WTC11 (cell line): ENCODE results near the gene MT1B. TPM values are rescaled to one million over a fixed set of nuclear protein-coding genes. Genes with fewer than 3 reads are reported as not detected.
A peak's percentile ranks its signal among the peaks of the same experiment; 100 is the strongest.

Source experiments
- ELF4 ChIP-seq: sonication (generic); formaldehyde crosslinking; IDR thresholded peaks from 2 replicates; pipeline ENCODE4 v1.8.1; 2022; ENCODE audit warnings: low read depth, mild to moderate bottlenecking, moderate library complexity, missing genetic modification reagents
- ERG ChIP-seq: fragments of 250-450 bp; sonication (Bioruptor Pico); IDR thresholded peaks from 2 replicates; pipeline ENCODE4 v1.8.0; 2021; ENCODE audit warnings: mild to moderate bottlenecking
- HMGXB4 ChIP-seq: sonication (generic); formaldehyde crosslinking; IDR thresholded peaks from 2 replicates; pipeline ENCODE4 v1.8.1; 2023; ENCODE audit warnings: mild to moderate bottlenecking, moderate library complexity, missing genetic modification reagents
- MXD4 ChIP-seq: fragments of 250-450 bp; sonication (Bioruptor Pico); IDR thresholded peaks from 2 replicates; pipeline ENCODE4 v1.8.0; 2021; ENCODE audit warnings: mild to moderate bottlenecking, moderate library complexity, borderline replicate concordance
- MYBL2 ChIP-seq: sonication (generic); formaldehyde crosslinking; IDR thresholded peaks from 2 replicates; pipeline ENCODE4 v1.8.1; 2023; ENCODE audit warnings: mild to moderate bottlenecking, moderate library complexity, missing genetic modification reagents
- NR3C1 ChIP-seq: sonication (generic); formaldehyde crosslinking; conservative IDR thresholded peaks from 2 replicates; pipeline ENCODE4 v1.8.1; 2023; ENCODE audit warnings: low read depth, mild to moderate bottlenecking, missing genetic modification reagents
- SMAD4 ChIP-seq: sonication (generic); formaldehyde crosslinking; IDR thresholded peaks from 2 replicates; pipeline ENCODE4 v1.8.0; 2022; ENCODE audit warnings: mild to moderate bottlenecking, missing genetic modification reagents
- STAT6 ChIP-seq: sonication (generic); formaldehyde crosslinking; conservative IDR thresholded peaks from 2 replicates; pipeline ENCODE4 v1.8.1; 2023; ENCODE audit warnings: mild to moderate bottlenecking, low read depth, missing genetic modification reagents, moderate library complexity
- TEAD1 ChIP-seq: sonication (generic); formaldehyde crosslinking; IDR thresholded peaks from 2 replicates; pipeline ENCODE4 v1.8.0; 2022; ENCODE audit warnings: mild to moderate bottlenecking, missing genetic modification reagents
- TP53 ChIP-seq: sonication (generic); formaldehyde crosslinking; IDR thresholded peaks from 2 replicates; pipeline ENCODE4 v1.8.1; 2023; ENCODE audit warnings: mild to moderate bottlenecking, missing genetic modification reagents
- ZBTB43 ChIP-seq: sonication (generic); formaldehyde crosslinking; IDR thresholded peaks from 2 replicates; pipeline ENCODE4 v1.8.1; 2023; ENCODE audit warnings: mild to moderate bottlenecking, missing genetic modification reagents
- ZNF281 ChIP-seq: sonication (generic); formaldehyde crosslinking; IDR thresholded peaks from 2 replicates; pipeline ENCODE4 v1.8.0; 2023; ENCODE audit warnings: mild to moderate bottlenecking, missing genetic modification reagents
- ZNF423 ChIP-seq: fragments of 250-450 bp; sonication (Bioruptor Pico); IDR thresholded peaks from 2 replicates; pipeline ENCODE4 v2.1.2; 2022; ENCODE audit warnings: mild to moderate bottlenecking, moderate library complexity
- total RNA-seq: library from RNA; stranded (reverse); gene quantifications from 3 replicates; pipeline ENCODE4 v1.2.3, GENCODE V29; 2021
- TF ChIP-seq, protein P1 (sequence below): sonication (generic); formaldehyde crosslinking; IDR thresholded peaks from 2 replicates; pipeline ENCODE4 v1.8.0; 2022; ENCODE audit warnings: mild to moderate bottlenecking, missing genetic modification reagents
- TF ChIP-seq, protein P2 (sequence below): sonication (generic); formaldehyde crosslinking; IDR thresholded peaks from 2 replicates; pipeline ENCODE4 v1.8.1; 2022; ENCODE audit warnings: mild to moderate bottlenecking, moderate library complexity, missing genetic modification reagents
- TF ChIP-seq, protein P3 (sequence below): sonication (generic); formaldehyde crosslinking; IDR thresholded peaks from 2 replicates; pipeline ENCODE4 v1.8.1; 2023; ENCODE audit warnings: mild to moderate bottlenecking, missing genetic modification reagents, borderline replicate concordance
- TF ChIP-seq, protein P4 (sequence below): sonication (generic); formaldehyde crosslinking; IDR thresholded peaks from 2 replicates; pipeline ENCODE4 v1.8.0; 2022; ENCODE audit warnings: mild to moderate bottlenecking, missing genetic modification reagents

The MT1B gene
- total RNA-seq, 1 experiment from 2014 or later = not detected

- TF ChIP-seq, protein P1, sequence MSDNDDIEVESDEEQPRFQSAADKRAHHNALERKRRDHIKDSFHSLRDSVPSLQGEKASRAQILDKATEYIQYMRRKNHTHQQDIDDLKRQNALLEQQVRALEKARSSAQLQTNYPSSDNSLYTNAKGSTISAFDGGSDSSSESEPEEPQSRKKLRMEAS (CRISPR knock-in tag) = 0 out of 2 replicates have a peak, but pooled peaks have one; percentile 17
- TF ChIP-seq, protein P2, sequence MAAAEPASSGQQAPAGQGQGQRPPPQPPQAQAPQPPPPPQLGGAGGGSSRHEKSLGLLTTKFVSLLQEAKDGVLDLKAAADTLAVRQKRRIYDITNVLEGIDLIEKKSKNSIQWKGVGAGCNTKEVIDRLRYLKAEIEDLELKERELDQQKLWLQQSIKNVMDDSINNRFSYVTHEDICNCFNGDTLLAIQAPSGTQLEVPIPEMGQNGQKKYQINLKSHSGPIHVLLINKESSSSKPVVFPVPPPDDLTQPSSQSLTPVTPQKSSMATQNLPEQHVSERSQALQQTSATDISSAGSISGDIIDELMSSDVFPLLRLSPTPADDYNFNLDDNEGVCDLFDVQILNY (CRISPR knock-in tag) = no peak
- TF ChIP-seq HMGXB4 (0 out of 2 replicates have a peak, but pooled peaks have one; percentile 59), MXD4 (CRISPR knock-in tag) (no peak), SMAD4 (no peak), ELF4 (CRISPR knock-in tag) (no peak), ZNF423 (CRISPR knock-in tag) (no peak), STAT6 (CRISPR knock-in tag) (no peak), TP53 (CRISPR knock-in tag) (no peak; the same call in 1 of the 2 replicates), NR3C1 (CRISPR knock-in tag) (no peak), ERG (no peak), ZBTB43 (0 out of 2 replicates have a peak, but pooled peaks have one; percentile 36), ZNF281 (CRISPR knock-in tag) (no peak), MYBL2 (CRISPR knock-in tag) (no peak), TEAD1 (CRISPR knock-in tag) (no peak)
- TF ChIP-seq, protein P3, sequence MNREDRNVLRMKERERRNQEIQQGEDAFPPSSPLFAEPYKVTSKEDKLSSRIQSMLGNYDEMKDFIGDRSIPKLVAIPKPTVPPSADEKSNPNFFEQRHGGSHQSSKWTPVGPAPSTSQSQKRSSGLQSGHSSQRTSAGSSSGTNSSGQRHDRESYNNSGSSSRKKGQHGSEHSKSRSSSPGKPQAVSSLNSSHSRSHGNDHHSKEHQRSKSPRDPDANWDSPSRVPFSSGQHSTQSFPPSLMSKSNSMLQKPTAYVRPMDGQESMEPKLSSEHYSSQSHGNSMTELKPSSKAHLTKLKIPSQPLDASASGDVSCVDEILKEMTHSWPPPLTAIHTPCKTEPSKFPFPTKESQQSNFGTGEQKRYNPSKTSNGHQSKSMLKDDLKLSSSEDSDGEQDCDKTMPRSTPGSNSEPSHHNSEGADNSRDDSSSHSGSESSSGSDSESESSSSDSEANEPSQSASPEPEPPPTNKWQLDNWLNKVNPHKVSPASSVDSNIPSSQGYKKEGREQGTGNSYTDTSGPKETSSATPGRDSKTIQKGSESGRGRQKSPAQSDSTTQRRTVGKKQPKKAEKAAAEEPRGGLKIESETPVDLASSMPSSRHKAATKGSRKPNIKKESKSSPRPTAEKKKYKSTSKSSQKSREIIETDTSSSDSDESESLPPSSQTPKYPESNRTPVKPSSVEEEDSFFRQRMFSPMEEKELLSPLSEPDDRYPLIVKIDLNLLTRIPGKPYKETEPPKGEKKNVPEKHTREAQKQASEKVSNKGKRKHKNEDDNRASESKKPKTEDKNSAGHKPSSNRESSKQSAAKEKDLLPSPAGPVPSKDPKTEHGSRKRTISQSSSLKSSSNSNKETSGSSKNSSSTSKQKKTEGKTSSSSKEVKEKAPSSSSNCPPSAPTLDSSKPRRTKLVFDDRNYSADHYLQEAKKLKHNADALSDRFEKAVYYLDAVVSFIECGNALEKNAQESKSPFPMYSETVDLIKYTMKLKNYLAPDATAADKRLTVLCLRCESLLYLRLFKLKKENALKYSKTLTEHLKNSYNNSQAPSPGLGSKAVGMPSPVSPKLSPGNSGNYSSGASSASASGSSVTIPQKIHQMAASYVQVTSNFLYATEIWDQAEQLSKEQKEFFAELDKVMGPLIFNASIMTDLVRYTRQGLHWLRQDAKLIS (CRISPR knock-in tag) = peak; percentile 47; the same call in 1 of the 2 replicates
- TF ChIP-seq, protein P4, sequence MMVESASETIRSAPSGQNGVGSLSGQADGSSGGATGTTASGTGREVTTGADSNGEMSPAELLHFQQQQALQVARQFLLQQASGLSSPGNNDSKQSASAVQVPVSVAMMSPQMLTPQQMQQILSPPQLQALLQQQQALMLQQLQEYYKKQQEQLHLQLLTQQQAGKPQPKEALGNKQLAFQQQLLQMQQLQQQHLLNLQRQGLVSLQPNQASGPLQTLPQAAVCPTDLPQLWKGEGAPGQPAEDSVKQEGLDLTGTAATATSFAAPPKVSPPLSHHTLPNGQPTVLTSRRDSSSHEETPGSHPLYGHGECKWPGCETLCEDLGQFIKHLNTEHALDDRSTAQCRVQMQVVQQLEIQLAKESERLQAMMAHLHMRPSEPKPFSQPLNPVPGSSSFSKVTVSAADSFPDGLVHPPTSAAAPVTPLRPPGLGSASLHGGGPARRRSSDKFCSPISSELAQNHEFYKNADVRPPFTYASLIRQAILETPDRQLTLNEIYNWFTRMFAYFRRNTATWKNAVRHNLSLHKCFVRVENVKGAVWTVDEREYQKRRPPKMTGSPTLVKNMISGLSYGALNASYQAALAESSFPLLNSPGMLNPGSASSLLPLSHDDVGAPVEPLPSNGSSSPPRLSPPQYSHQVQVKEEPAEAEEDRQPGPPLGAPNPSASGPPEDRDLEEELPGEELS (CRISPR knock-in tag) = peak; percentile 18; the same call in 1 of the 2 replicates
These were observed 6.1 kb downstream of the MT1B start, which contains the start of gene MT1F (continued) for GRCh38 chr16:56657555-56658326.
